ENCODE results near the gene CDADC1. TPM values are rescaled to one million over a fixed set of nuclear protein-coding genes. Genes with fewer than 3 reads are reported as not detected.

The CDADC1 gene
- total RNA-seq, 2 experiments from 2014 or later = 9.3 to 10.9 TPM

- peaks cover 3% of the 10 kb centered on the region for H3K4me1 Mint-ChIP-seq
- H3K4me3 Mint-ChIP-seq = peak overlapping the region; percentile 58
- H3K36me3 Mint-ChIP-seq = peaks cover 3% of the 10 kb centered on the region
- no peak overlapping the region for H3K27ac Mint-ChIP-seq
- peaks cover 1% of the 10 kb centered on the region for H3K9me3 Mint-ChIP-seq
- DNase-seq = peak; percentile 22
- peaks cover 79% of the 10 kb centered on the region for H3K27me3 Mint-ChIP-seq
Measured at GRCh38 chr13:49220856-49221589, 26.7 kb upstream of the CDADC1 start.

GRCh38 chr13:49221590-49221965 is 26.1 kb upstream of the CDADC1 start:
- peaks cover 3% of the 10 kb centered on the region for H3K4me1 Mint-ChIP-seq
- H3K27ac Mint-ChIP-seq = no peak overlapping the region
- no peaks in the 10 kb centered on the region for H3K9me3 Mint-ChIP-seq
- H3K36me3 Mint-ChIP-seq = peaks cover 2% of the 10 kb centered on the region
- H3K4me3 Mint-ChIP-seq = no peak overlapping the region
- no peak for DNase-seq
- H3K27me3 Mint-ChIP-seq = peaks cover 76% of the 10 kb centered on the region

GRCh38 chr13:49225223-49226042 is 22.3 kb upstream of the CDADC1 start:
- H3K36me3 Mint-ChIP-seq = peaks cover 2% of the 10 kb centered on the region
- no peak overlapping the region for H3K4me3 Mint-ChIP-seq
- H3K9me3 Mint-ChIP-seq = no peaks in the 10 kb centered on the region
- no peak overlapping the region for H3K27ac Mint-ChIP-seq
- H3K4me1 Mint-ChIP-seq = peaks cover 3% of the 10 kb centered on the region
- DNase-seq = no peak
- H3K27me3 Mint-ChIP-seq = peaks cover 43% of the 10 kb centered on the region

GRCh38 chr13:49226613-49227012 is 21.1 kb upstream of the CDADC1 start:
- no peak overlapping the region for H3K4me3 Mint-ChIP-seq
- no peak overlapping the region for H3K27ac Mint-ChIP-seq
- H3K27me3 Mint-ChIP-seq = peaks cover 36% of the 10 kb centered on the region
- no peaks in the 10 kb centered on the region for H3K36me3 Mint-ChIP-seq
- H3K9me3 Mint-ChIP-seq = no peaks in the 10 kb centered on the region
- no peaks in the 10 kb centered on the region for H3K4me1 Mint-ChIP-seq
- DNase-seq = no peak

- Mint-ChIP-seq H3K9me3 (no peaks in the 10 kb centered on the region), H3K4me3 (no peak overlapping the region), H3K27me3 (peaks cover 3% of the 10 kb centered on the region), H3K36me3 (no peaks in the 10 kb centered on the region), H3K27ac (no peak overlapping the region), H3K4me1 (no peaks in the 10 kb centered on the region)
- no peak for DNase-seq
Measured at GRCh38 chr13:49234741-49235140, 13.0 kb upstream of the CDADC1 start.

- DNase-seq = no peak
- Mint-ChIP-seq H3K4me1 (peaks cover 2% of the 10 kb centered on the region), H3K27ac (no peak overlapping the region), H3K9me3 (no peaks in the 10 kb centered on the region), H3K27me3 (peaks cover 3% of the 10 kb centered on the region), H3K36me3 (no peaks in the 10 kb centered on the region), H3K4me3 (no peak overlapping the region)
Measured at GRCh38 chr13:49235856-49236431, 11.8 kb upstream of the CDADC1 start.

GRCh38 chr13:49238621-49239020 is 9.1 kb upstream of the CDADC1 start:
- DNase-seq = no peak
- no peaks in the 10 kb centered on the region for H3K9me3 Mint-ChIP-seq

GRCh38 chr13:49240017-49240416 is 7.7 kb upstream of the CDADC1 start:
- DNase-seq = peak; percentile 39
- Mint-ChIP-seq H3K27ac (no peak overlapping the region), H3K36me3 (no peaks in the 10 kb centered on the region), H3K27me3 (no peaks in the 10 kb centered on the region), H3K4me1 (peaks cover 2% of the 10 kb centered on the region), H3K4me3 (no peak overlapping the region), H3K9me3 (no peaks in the 10 kb centered on the region)

More at GRCh38 chr13:49238621-49239020, 9.1 kb upstream of the CDADC1 start:
- H3K27ac Mint-ChIP-seq = no peak overlapping the region
- peaks cover 2% of the 10 kb centered on the region for H3K4me1 Mint-ChIP-seq
- no peak overlapping the region for H3K4me3 Mint-ChIP-seq
- no peaks in the 10 kb centered on the region for H3K36me3 Mint-ChIP-seq
- H3K27me3 Mint-ChIP-seq = no peaks in the 10 kb centered on the region

- Mint-ChIP-seq H3K4me3 (no peak overlapping the region), H3K27me3 (no peaks in the 10 kb centered on the region), H3K36me3 (no peaks in the 10 kb centered on the region), H3K4me1 (peaks cover 2% of the 10 kb centered on the region), H3K27ac (no peak overlapping the region), H3K9me3 (no peaks in the 10 kb centered on the region)
- DNase-seq = no peak
Measured at GRCh38 chr13:49241296-49241695, 6.4 kb upstream of the CDADC1 start.

- Mint-ChIP-seq H3K4me1 (peaks cover 23% of the 10 kb centered on the region), H3K9me3 (no peaks in the 10 kb centered on the region), H3K36me3 (peaks cover 2% of the 10 kb centered on the region), H3K27ac (no peak overlapping the region), H3K27me3 (no peaks in the 10 kb centered on the region), H3K4me3 (no peak overlapping the region)
- no peak for DNase-seq
Measured at GRCh38 chr13:49245101-49245500, 2.6 kb upstream of the CDADC1 start.

GRCh38 chr13:49246850-49247642 is 679 bp upstream of the CDADC1 start:
- H3K36me3 Mint-ChIP-seq = peaks cover 5% of the 10 kb centered on the region
- H3K4me3 Mint-ChIP-seq = peak overlapping the region; percentile 98
- no peaks in the 10 kb centered on the region for H3K9me3 Mint-ChIP-seq
- peak overlapping the region; percentile 95 for H3K27ac Mint-ChIP-seq
- no peaks in the 10 kb centered on the region for H3K27me3 Mint-ChIP-seq
- H3K4me1 Mint-ChIP-seq = peaks cover 28% of the 10 kb centered on the region
- no peak for DNase-seq

GRCh38 chr13:49248622-49249002 is 887 bp downstream of the CDADC1 start:
- H3K4me1 Mint-ChIP-seq = peaks cover 35% of the 10 kb centered on the region
- H3K36me3 Mint-ChIP-seq = peaks cover 8% of the 10 kb centered on the region
- no peaks in the 10 kb centered on the region for H3K9me3 Mint-ChIP-seq
- peak overlapping the region; percentile 98 for H3K4me3 Mint-ChIP-seq
- no peaks in the 10 kb centered on the region for H3K27me3 Mint-ChIP-seq
- no peak for DNase-seq
- H3K27ac Mint-ChIP-seq = peak overlapping the region; percentile 95

GRCh38 chr13:49251326-49251725 is 3.6 kb downstream of the CDADC1 start:
- no peak overlapping the region for H3K4me3 Mint-ChIP-seq
- peaks cover 54% of the 10 kb centered on the region for H3K4me1 Mint-ChIP-seq
- no peak for DNase-seq
- H3K27ac Mint-ChIP-seq = no peak overlapping the region
- H3K9me3 Mint-ChIP-seq = peaks cover 2% of the 10 kb centered on the region
- no peaks in the 10 kb centered on the region for H3K27me3 Mint-ChIP-seq
- peaks cover 30% of the 10 kb centered on the region for H3K36me3 Mint-ChIP-seq

GRCh38 chr13:49253310-49253709 is 5.6 kb downstream of the CDADC1 start:
- no peak overlapping the region for H3K4me3 Mint-ChIP-seq
- peaks cover 61% of the 10 kb centered on the region for H3K4me1 Mint-ChIP-seq
- peaks cover 44% of the 10 kb centered on the region for H3K36me3 Mint-ChIP-seq
- DNase-seq = no peak
- H3K27me3 Mint-ChIP-seq = no peaks in the 10 kb centered on the region
- H3K9me3 Mint-ChIP-seq = peaks cover 2% of the 10 kb centered on the region
- H3K27ac Mint-ChIP-seq = no peak overlapping the region

- H3K9me3 Mint-ChIP-seq = peaks cover 2% of the 10 kb centered on the region
- H3K36me3 Mint-ChIP-seq = peaks cover 44% of the 10 kb centered on the region
Measured at GRCh38 chr13:49254007-49254406, 6.3 kb downstream of the CDADC1 start.

More at GRCh38 chr13:49254007-49254406, 6.3 kb downstream of the CDADC1 start:
- no peaks in the 10 kb centered on the region for H3K27me3 Mint-ChIP-seq
- no peak overlapping the region for H3K4me3 Mint-ChIP-seq
- peak overlapping the region; percentile 45 for H3K27ac Mint-ChIP-seq
- no peak for DNase-seq
- peaks cover 60% of the 10 kb centered on the region for H3K4me1 Mint-ChIP-seq
